GM21529 (cell line): Measurements from ENCODE around the gene TBPL2.
"Not testable (repeated sequence)": the region's sequence is repeated elsewhere in the genome, so short reads cannot be mapped to it uniquely, and the experiment has no call there.

ENCODE experiments used
- ATAC-seq: cut with Tn5 transposase; IDR thresholded peaks from one replicate; pipeline ENCODE4 v1.9.1; 2021; ENCODE audit not compliant: unreplicated experiment

The TBPL2 gene

DNA sequence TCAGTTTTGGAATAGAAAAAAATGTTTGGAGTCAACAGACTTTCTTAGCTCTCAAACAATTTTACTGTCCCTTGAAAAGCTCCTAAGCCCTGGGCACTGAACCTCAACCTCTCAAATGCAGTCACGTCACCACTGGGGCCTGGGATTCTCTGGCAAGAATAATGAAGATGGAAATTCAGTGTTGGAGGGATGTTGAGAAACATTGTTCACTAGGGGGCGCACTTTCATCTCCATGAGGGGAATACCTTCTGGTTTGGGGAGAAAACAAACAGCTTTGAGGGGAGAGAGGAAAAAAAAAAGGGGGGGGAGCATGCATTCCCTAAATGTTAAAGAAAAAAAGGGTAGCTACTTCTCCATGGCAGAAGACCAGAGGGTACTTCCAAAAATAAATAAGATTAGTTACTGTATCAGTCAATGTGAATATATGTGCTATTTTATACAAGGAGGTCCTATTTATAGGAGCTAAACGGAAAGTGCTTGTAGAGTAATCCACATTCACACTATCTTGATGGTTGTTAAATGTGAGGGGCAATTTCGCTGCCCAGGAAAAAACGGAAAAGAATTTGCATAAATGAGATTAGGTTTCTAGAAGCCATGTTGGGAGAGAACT lies 5.8 kb upstream of the TBPL2 start:
- peak; percentile 58 for ATAC-seq

DNA sequence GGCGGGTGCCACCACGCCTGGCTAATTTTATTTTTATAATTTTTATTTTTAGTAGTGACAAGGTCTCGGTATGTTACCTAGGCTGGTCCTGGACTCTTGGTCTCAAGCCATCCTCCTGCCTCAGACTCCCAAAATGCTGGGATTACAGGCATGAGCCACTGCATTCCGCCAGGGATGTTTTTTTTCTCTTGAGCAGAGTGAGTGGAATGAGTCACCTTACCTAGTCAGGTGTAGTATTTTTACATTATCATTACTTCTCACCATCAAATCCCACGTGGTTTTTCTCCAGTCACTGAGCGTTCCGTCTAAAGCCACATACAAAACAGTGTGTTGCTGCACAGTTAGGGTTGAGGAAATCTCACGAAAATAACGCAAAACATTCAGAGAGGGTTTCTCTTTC lies 870 bp upstream of the TBPL2 start:
- no peak for ATAC-seq

DNA sequence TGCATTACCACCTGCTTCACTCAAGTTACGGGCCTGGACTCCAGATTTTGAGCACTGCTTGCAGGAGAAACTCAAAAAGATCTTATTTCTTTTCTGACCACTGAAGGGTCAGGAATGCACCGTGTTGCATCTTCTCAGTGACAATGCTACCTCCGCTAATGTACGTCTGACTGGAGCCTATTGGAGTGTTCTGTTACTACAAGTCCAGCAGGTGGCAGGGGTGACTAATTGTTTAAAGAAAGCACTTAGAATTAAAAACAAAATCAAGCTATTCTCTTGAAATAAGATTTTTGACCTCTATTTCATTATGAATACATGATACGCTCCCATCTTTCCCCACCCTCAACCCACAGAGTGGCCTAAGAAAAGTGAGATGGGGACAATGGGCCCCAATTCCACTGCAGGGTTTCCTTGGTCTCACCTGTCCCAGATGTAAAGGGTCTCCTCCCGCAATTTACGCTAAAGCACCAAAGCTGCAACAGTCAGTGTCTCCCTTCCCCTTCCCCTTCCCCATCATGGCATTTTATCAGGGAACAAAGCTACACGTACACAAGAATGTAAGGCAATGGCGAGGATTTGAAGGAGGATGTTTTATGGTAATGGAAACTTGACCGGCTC lies 2.2 kb downstream of the TBPL2 start:
- ATAC-seq, result no peak

DNA sequence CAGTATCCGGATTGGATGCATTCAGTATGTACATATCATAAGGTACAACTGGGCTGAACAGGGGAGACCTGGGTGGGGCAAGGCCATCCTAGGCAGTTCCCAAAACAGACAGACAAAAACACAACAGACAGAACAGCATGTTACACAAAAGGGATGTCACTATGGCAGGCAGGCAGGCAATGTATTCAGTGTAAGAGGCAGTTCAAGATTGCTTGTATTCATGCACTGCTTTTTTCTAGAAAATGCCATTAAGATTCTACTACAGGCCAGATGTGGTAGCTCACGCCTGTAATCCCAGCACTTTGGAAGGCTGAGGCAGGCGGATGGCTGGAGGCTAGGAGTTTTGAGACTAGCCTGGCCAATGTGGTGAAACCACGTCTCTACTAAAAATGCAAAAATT lies 3.5 kb downstream of the TBPL2 start:
- ATAC-seq, result no peak

DNA sequence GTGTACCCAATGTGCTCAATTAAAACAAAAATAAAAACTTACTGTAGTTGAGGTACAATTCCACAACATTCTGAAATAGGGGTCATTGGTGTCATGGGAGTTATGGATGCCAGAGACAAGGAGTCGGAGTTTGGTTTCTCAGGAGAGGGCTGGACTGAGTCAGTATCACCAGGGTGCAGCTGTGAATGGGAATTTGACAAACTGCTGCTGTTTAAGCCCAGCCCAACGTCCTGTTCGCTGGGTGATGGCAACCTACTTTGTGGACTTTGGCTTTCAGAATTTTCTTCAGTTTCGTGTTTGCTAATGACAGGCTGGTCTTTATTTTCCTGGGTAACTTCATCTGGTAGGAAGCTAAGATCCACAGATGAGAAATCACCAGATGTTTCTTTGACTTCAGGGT lies 3.9 kb downstream of the TBPL2 start:
- no peak for ATAC-seq

DNA sequence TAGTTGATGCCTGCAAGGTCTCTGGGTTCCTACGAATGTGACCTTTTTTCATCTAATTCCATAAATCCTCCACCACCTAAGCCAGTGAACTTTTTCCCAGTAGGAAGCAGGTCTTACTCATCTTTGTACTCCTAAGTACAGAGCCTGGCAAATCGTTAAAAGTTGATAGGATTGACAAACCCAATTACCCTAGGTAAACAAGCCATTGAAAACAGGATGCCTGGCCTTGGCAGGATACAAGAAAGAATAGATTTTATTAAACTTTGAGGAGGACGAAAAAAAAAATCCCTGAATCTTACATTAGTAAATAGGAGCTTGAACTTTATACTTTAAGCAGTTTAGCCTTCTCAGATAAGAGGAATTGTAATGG lies 5.6 kb downstream of the TBPL2 start:
- ATAC-seq, result no peak

DNA sequence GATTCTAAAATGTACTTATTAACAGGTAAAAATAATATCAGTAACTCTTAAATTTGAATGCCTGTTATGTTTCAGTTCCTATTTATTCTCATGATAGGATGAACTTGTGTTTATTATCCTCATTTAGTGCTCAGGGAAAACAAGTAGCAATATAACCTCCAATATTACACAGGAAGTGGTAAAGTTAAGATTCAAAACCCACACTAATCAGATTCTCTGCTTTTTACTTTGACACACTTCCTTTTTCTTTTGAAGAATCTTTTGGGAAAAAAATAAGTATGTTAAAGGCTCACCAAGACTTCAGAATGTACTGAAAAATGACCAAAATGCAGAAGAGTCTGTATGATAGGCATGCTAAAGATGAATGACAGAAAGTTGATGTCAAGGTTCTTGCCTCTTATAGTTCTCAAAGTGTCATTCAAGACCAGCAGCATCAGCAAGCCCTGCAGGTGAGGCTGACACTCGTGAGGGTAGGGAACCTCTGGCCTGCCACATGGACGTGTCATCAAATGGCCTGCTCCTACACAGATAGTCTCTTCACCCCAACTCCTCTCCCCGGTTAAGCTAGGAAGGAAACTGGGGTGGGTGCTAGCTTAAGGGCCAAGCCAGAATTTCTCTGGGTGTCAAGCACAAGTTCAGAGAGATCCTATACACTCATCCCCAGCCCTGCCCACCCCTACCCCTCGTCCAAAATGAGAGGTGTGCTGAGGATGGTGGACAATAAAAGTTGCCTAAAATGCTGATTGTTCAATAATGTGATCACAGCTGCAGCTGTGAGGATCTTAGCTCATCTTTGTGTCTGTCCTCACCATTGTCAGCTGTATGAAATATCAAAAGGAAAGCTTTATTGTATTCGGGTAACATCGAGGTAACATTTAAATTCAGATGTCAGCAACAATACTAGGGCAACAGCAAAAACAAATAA lies 6.3 kb downstream of the TBPL2 start:
- no peak for ATAC-seq

DNA sequence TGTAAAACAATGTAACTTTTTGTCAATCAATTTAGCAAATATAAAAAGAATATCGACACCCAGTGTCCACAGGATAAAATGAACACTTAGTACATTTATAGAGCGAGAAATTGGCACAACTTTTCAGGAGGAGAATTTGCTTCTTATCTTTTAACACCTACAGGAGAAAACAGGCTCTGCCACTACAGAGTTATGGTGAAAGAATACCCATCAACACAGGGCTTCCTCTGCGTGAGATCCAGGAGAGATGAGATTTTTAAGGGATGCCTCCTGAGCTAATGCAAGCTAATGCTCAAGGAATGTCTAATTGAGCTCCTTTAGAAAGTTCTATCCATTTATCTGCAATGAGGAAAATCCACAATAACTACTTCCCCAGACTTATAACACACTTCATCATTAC lies 7.8 kb downstream of the TBPL2 start:
- ATAC-seq, result no peak

DNA sequence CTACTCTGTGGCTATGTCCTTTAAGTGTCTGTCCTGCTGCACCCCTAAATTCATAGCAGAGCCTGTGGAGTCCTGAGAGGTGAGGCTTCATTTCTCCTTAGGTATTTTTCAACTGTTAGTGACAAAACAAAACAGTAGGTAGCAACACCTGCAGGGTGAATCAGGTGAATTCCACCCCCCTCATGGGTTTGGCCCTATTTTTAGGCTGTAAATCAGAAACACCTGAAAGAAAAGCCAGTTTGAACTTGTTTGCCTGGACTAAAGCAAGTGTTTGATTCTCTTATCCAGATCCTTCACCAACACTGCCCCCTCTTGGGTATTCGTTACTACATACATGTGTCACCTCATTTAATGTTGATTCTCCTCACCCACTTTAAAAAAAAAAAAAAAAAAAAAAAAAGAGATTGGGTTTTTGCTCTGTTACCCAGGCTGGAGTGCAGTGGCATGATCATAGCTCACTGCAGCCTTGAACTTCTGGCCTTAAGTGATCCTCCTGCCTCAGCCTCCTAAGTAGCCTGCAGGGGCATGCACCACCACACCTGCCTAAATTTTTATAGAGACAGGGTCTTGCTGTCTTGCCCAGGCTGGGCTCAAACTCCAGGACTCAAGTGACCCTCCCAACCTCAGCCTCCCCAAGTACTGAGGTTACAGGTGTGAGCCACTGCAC lies 10.3 kb downstream of the TBPL2 start:
- ATAC-seq, result peak; percentile 71

DNA sequence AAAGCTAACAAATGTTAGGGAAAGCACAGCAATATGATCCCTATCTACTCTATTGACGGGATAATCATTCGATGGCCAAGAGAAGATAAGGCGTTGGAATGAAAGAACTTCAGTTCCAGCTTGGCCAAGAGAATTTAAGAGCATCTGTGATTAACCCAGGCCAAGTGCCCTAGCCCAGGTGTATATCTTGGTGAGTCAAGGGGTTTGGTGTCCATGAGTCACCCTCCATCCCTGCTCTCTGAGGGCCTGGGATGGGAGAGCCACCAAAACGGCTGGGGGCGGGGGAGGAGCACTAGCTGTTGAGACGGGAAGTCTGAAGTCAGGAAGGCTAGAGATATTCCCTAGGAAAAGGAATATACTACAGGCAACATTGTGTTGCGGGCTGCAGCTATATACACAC lies 13.0 kb downstream of the TBPL2 start:
- ATAC-seq, result no peak

DNA sequence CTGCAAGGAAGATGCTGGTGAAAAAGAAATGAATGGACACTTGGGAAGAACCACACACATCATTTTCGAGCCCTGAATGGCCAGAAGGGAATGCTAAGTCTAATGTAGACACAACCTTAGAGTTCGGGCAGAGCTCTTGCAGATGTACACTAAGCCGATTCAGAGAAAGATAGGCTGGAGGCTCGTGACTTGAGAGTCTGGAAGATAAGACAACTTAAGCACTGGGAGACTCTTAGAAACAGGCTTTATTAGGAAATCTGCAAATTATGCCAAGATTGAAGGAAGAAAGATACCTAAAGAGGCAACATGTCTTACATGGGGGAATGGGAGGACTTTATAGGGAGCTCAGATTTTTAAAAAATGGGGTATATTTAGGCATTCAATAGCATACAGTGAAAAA lies 13.5 kb downstream of the TBPL2 start:
- ATAC-seq, result no peak

DNA sequence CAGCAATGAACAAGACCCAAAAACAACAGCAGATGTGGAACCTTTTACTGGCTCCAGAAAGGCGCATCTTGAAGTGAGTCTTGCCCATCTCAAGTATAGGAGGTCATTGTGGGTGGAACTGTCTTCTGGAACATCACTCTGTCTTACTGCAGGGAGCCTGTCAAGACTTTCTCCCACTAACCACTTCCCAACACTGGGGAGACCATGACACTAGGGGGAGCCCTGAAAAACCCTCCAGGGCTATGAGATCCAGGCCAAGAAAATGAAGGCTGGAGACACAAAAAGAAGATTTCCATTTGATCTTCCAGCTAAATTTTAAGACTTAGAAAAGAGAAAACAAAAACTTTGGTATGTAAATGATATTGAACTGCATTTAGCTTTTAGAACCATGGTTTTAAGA lies 15.3 kb downstream of the TBPL2 start:
- ATAC-seq, result no peak

DNA sequence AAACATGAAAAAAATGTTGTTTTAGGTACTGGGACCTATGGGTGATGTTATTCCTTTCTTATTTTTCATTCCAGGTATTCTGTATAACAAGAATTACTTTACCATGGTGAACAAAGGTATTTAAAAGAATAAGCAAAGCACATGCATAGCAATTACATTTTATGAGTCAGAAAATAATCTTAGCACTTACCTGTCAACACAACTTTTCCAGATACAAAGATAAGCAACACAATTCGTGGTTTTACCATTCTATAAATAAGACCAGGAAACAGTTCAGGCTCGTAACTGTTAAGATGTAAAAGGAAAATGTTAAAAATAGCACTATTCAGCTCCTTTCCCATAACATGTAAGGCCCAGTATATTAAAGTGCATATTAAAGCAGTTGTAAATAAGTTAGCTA lies 16.4 kb downstream of the TBPL2 start:
- ATAC-seq, result no peak

DNA sequence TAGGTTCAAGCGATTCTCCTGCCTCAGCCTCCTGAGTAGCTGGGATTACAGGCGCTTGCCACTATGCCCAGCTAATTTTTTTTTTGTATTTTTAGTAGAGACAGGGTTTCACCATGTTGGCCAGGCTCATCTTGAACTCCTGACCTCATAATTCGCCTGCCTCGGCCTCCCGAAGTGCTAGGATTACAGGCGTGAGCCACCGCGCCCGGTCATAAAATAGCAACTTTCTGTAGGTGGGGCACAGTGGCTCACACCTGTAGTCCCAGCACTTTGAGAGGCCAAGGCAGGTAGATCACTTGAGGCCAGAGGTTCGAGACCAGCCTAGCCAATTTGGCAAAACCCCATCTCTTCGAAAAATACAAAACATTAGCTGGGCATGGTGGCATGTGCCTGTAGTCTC lies 18.1 kb downstream of the TBPL2 start:
- ATAC-seq, result not testable (repeated sequence)

DNA sequence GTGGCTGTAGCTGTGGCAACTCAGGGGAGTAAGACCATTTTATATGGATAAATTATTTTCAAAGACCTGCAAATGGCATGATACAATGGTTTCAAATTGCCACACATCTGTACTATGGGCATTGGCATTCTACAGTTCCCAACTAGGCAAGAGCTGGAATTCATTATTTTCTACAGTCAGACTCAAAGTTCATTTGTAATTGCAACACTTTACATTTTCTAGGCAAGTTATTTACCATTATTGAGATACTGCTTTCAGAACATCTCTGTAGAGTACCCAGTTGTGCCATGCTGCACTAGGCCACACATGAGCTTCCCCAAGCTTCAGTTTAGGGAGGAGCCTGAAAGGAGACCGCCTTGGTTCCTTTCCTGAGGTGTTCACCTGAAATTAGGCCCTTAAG lies 20.8 kb downstream of the TBPL2 start:
- ATAC-seq, result no peak

DNA sequence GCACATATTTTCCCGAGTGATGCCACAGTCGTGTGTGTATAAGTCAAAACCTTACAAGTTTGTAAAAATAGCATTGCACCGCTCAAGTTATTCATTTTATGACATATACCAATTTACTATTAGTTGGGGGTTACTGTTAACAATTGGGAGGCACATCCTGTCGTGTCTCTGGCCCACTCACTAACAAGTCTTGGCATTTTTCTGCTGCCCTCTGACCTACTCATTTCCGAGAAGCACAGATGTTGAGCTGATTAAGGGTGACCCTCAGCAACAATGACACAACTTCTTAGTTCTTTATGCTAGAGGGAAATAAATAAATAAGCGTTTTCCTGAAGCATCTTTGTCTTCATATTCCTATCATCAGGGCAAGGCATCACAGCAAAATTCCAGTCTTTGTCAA lies 22.0 kb downstream of the TBPL2 start:
- ATAC-seq, result no peak

DNA sequence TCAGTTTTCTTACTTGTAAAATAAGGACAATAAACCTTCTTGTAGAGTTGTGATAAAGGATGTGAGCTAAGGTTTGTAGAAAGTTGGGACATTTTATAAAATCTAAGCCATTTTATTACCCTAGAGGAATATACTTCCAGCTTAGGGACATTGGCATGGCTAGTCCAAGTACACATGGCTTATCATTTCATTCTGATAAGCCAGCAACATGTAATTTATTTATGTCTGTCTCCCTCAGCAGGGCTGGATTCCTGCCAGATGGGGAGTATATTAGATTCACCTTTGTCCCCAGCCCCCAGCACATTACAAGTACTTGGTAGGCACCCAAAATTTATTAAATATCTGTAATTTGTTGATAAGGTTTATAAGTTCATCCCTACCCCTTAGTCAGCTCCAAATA lies 22.5 kb downstream of the TBPL2 start:
- ATAC-seq, result no peak

DNA sequence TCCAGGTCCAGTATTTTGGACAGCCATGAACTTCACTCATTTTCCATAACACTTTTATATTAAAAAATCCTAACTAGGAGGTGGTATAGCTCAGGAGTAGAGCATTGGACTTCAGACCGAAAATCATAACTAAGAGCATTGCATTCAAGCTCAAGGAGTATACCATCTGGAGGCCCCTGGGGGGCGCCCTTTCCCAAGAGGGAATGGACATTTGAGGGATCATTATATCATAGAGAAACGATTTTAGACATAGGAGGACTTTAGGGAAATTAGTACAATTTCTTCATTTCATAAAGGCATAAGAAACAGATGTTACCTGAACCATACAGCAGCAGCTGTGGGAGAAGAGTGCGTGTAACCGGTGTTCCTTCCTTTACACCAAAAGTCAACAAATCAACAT lies 23.6 kb downstream of the TBPL2 start:
- no peak for ATAC-seq

DNA sequence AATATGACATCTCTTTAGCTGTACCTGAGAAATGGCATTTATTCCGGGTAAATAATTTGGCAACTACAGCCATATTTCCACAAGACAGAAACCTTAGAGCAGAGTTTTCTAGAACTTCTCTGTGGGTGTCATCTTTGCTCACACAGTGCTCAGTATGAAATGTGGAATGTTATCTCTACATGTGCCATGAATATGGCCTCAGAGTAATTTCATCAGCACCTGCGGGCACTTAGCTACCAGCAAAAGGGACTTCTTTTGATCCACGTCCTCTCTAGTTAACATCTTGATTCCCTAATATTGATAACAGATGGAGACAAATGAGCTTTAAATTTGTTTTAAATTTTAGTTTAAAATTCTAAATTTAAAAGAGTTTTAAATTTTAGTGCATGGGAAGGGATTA lies 25.9 kb downstream of the TBPL2 start:
- ATAC-seq, result no peak

DNA sequence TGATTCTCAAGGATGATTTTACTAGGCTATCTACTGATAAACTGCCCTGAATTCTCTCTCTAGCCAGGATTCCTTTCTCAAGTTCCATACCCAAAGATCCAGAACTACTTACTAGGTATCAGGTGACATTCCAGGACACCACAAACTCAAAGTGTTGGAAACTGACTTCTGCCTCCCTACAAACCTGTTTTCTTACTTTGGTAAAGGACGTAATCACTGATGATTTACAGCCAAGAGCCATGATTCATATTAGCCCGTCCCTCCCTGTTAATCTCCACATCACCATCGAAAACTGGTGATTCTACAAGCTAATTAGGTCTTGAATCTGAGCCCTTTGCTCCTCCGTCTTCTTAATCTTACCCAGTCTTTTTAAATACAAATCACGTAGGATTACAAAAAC lies 27.7 kb downstream of the TBPL2 start:
- no peak for ATAC-seq

DNA sequence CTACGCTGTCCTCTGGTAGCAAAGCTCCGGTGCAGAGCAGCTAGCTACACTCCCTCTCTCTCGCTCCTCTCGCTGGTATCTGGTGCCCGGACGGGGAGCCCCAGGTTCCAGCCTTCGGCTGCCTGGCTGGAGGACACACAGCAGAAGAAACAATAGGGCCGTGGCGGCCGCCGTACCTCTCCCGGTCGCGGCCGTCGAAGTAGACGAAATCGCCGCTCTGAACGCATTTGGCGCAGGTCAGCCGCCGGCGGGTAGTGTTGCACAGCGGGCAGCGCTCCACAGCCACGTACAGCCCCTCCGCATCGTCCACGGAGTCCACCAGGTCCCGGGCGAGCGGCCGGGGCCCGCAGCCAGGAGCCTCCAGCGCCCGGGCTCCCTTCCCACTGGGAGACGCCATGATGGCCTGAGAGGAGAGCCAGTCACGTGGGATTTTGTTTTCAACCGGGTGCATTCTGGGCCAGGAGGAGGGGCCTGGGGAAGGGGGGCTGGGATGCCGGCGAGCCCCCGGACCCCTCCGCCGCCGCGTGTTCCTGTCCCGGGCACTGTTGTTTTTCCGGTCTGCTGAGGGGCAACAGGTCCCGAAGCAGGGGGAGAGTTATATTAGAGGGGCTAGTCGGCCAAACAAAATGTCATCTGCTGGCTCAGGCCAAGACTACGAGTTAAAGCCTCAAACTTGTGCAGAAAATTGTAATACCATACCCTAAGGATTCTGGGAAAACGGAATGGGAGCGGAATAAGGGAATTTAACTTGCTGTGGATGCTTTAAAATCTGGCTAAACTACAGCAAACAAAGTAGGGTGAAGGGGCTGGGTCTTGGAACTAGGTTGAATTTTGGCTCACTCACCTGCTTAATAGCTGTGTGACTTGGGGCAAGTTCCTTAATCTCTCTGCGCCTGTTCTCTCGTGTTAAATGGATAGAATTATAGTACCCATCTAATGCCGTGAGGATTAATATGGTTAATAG lies 28.7 kb downstream of the TBPL2 start, which contains the start of gene ATG14:
TSS of gene ATG14 (minus strand) at position 405 of the 964 bp plus-strand sequence. CDS start at position 397, 8 bp downstream.
- peak; percentile 98 for ATAC-seq
